ENCODE measurements around the gene RAD51B. TPM values are rescaled to one million over a fixed set of nuclear protein-coding genes. Genes with fewer than 3 reads are reported as not detected.

RAD51B gene
- polyA plus RNA-seq, 3 donors, result 2.4 to 4.9 (median 3.3) TPM

- H3K27ac ChIP-seq (ENCODE audit: low read depth, low read length), result no peak overlapping the region
Measured at GRCh38 chr14:68191567-68192321, 372.2 kb downstream of the RAD51B start.

GRCh38 chr14:68192935-68193334, 373.4 kb downstream of the RAD51B start:
- WGBS, 3 donors, result 49 to 100% (median 97%) methylated on average over 2 of the region's 2 CpGs
- no peak overlapping the region for H3K27ac ChIP-seq (ENCODE audit: low read depth, low read length)

- WGBS, 3 donors, result 42 to 77% (median 73%) methylated on average over 3 of the region's 3 CpGs
- no peak overlapping the region for H3K27ac ChIP-seq (ENCODE audit: low read depth, low read length)
Measured at GRCh38 chr14:68193970-68194681, 374.5 kb downstream of the RAD51B start.

GRCh38 chr14:68195126-68195525, 375.5 kb downstream of the RAD51B start:
- no peak overlapping the region for H3K27ac ChIP-seq (ENCODE audit: low read depth, low read length)
- 58 to 98% (median 81%) methylated on average over 1 of the region's 1 CpG for WGBS, 3 donors

- 40 to 73% (median 63%) methylated on average over 3 of the region's 3 CpGs for WGBS, 3 donors
- H3K27ac ChIP-seq (ENCODE audit: low read depth, low read length), result no peak overlapping the region
Measured at GRCh38 chr14:68198713-68199495, 379.3 kb downstream of the RAD51B start.

- WGBS, 3 donors, result 42 to 57% (median 49%) methylated on average over 8 of the region's 8 CpGs
- no peak overlapping the region for H3K27ac ChIP-seq (ENCODE audit: low read depth, low read length)
Measured at GRCh38 chr14:68199554-68200151, 380.1 kb downstream of the RAD51B start.

- no peak overlapping the region for H3K27ac ChIP-seq (ENCODE audit: low read depth, low read length)
Measured at GRCh38 chr14:68203871-68204270, 384.3 kb downstream of the RAD51B start.

GRCh38 chr14:68208218-68208617, 388.6 kb downstream of the RAD51B start:
- H3K27ac ChIP-seq (ENCODE audit: low read depth, low read length), result no peak overlapping the region
- WGBS, 3 donors, result 73 to 79% (median 79%) methylated on average over 1 of the region's 1 CpG

- no peak overlapping the region for H3K27ac ChIP-seq (ENCODE audit: low read depth, low read length)
- 85 to 92% (median 86%) methylated on average over 1 of the region's 1 CpG for WGBS, 3 donors
Measured at GRCh38 chr14:68208626-68209317, 389.2 kb downstream of the RAD51B start.

- WGBS, 3 donors, result 20 to 26% (median 25%) methylated on average over 5 of the region's 5 CpGs
- no peak overlapping the region for H3K27ac ChIP-seq (ENCODE audit: low read depth, low read length)
Measured at GRCh38 chr14:68210729-68211299, 391.2 kb downstream of the RAD51B start.

- no peak overlapping the region for H3K27ac ChIP-seq (ENCODE audit: low read depth, low read length)
- WGBS, 3 donors, result 92 to 98% (median 96%) methylated on average over 2 of the region's 2 CpGs
Measured at GRCh38 chr14:68211421-68211820, 391.8 kb downstream of the RAD51B start.

GRCh38 chr14:68211886-68212285, 392.3 kb downstream of the RAD51B start:
- H3K27ac ChIP-seq (ENCODE audit: low read depth, low read length), result no peak overlapping the region
- 32 to 93% (median 92%) methylated on average over 2 of the region's 2 CpGs for WGBS, 3 donors

GRCh38 chr14:68212361-68212760, 392.8 kb downstream of the RAD51B start:
- H3K27ac ChIP-seq (ENCODE audit: low read depth, low read length), result no peak overlapping the region

GRCh38 chr14:68214431-68214830, 394.9 kb downstream of the RAD51B start:
- H3K27ac ChIP-seq (ENCODE audit: low read depth, low read length), result no peak overlapping the region
- WGBS, 3 donors, result 71 to 85% (median 71%) methylated on average over 4 of the region's 4 CpGs

- H3K27ac ChIP-seq (ENCODE audit: low read depth, low read length), result no peak overlapping the region
Measured at GRCh38 chr14:68215629-68216028, 396.1 kb downstream of the RAD51B start.

GRCh38 chr14:68216079-68216478, 396.5 kb downstream of the RAD51B start:
- no peak overlapping the region for H3K27ac ChIP-seq (ENCODE audit: low read depth, low read length)
- 38 to 82% (median 75%) methylated on average over 3 of the region's 3 CpGs for WGBS, 3 donors

More at GRCh38 chr14:68215629-68216028, 396.1 kb downstream of the RAD51B start:
- 62 to 81% (median 71%) methylated on average over 2 of the region's 2 CpGs for WGBS, 3 donors

- 93 to 97% (median 97%) methylated on average over 3 of the region's 3 CpGs for WGBS, 3 donors
- no peak overlapping the region for H3K27ac ChIP-seq (ENCODE audit: low read depth, low read length)
Measured at GRCh38 chr14:68216957-68217356, 397.4 kb downstream of the RAD51B start.

- H3K27ac ChIP-seq (ENCODE audit: low read depth, low read length), result no peak overlapping the region
Measured at GRCh38 chr14:68217791-68218340, 398.3 kb downstream of the RAD51B start.

Measured in adipose tissue (tissue), 3 donors.